ENCODE measurements around the gene MDP1. TPM values are rescaled to one million over a fixed set of nuclear protein-coding genes. Genes with fewer than 3 reads are reported as not detected.

Gene MDP1
- total and polyA plus RNA-seq, 5 experiments from 2014 or later: 13.7 to 39.1 (median 33.8) TPM

DNA sequence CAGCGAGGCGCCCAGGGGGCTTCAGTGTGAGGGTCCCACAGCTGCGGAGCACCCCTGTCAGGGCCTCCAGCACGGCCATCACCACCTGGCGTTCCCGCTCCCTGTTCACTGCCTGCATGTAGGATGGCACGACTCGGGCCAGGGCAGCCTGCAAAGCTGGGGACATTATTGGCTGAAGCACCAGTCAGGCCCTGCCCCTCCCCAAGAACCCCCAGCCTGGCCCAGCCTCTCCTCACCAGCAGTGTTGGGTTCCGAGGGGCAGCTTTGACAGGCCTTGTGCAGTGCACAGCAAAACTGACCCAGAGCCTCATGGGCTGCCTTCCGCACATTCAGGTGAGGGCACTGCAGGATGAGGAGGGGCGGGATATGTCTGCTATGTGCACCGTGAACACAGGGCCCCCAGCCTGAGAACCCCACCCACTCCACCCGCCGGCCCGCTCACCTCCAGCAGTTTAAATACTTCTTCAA lies 32.8 kb downstream of the MDP1 start:
- H3K36me3 Mint-ChIP-seq: peaks cover 0 to 59% (median 6%) of the 10 kb centered on the region in 3 donors
- ATAC-seq (no peak), DNase-seq (no peak)
- POLR2A ChIA-PET: interaction anchor here (1.1 to 1.5 kb wide), 4 partner anchors 11 to 37 kb away, joined by 3 to 6 read pairs (median 4); partner anchors contain the start of genes PSME2 and REC8
- no peaks in the 10 kb centered on the region for H3K9me3 Mint-ChIP-seq
- H3K4me1 Mint-ChIP-seq: peaks cover 12 to 19% (median 15%) of the 10 kb centered on the region in 4 donors
- no peak overlapping the region for H3K4me3 Mint-ChIP-seq
- no peaks in the 10 kb centered on the region for H3K27me3 Mint-ChIP-seq
- H3K27ac Mint-ChIP-seq: peak overlapping the region in 4 of 10 donors; percentile 46 to 78 (median 60)

GRCh38 chr14:24182110-24182882 lies 33.6 kb downstream of the MDP1 start:
- Mint-ChIP-seq H3K36me3 (peaks cover 0 to 59% (median 6%) of the 10 kb centered on the region in 3 donors), H3K4me3 (no peak overlapping the region), H3K27me3 (no peaks in the 10 kb centered on the region), H3K27ac (peak overlapping the region in 7 of 10 donors; percentile 8 to 65 (median 51)), H3K4me1 (peaks cover 5 to 12% (median 10%) of the 10 kb centered on the region in 4 donors), H3K9me3 (no peaks in the 10 kb centered on the region)
- DNase-seq: no peak
- POLR2A ChIA-PET: interaction anchor here (1.1 to 1.5 kb wide), 3 partner anchors 10 to 36 kb away, joined by 3 to 6 read pairs (median 3); partner anchors contain the start of genes PSME2 and REC8
- no peak for ATAC-seq

DNA sequence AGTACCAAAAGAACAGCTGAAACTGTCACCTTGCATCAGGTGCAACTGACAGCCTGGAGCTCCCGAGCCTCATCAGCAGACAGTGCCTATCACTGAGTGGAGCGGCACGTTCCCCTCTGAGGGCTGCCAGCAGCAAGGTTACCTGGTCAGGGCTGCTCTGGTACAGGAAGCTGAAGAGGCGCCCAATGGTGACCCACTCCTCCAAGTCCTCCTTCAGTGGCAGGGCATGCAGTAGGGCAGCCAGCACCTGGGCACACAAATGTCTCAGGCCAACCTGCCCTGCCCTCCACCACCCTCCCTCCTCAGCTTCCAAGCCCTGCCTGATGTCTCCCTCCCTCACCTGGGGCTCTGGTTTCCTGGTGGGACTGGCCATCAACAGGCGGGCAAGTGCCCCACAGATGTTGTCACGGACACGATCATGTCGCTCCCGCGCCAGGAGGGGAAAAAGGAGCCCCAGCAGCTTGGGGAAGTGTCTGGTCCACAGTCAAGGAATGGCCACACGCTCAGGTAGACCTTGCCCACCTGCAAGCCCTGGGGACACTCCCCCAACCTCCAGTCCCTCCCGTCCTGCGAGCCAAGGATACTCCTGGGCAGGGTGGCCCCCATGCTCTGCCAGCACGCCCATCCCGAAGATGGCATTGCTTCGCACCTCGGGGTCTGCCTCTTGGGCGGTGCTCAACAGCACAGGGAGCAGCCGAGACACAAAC lies 34.3 kb downstream of the MDP1 start:
- DNase-seq (no peak), ATAC-seq (peak in 1 of 2 donors; percentile 15)
- Mint-ChIP-seq H3K4me3 (no peak overlapping the region), H3K27me3 (no peaks in the 10 kb centered on the region), H3K4me1 (peaks cover 0 to 7% (median 6%) of the 10 kb centered on the region in 4 donors), H3K27ac (peak overlapping the region in 2 of 10 donors; percentile 24 to 59), H3K36me3 (peaks cover 0 to 60% (median 6%) of the 10 kb centered on the region in 3 donors), H3K9me3 (no peaks in the 10 kb centered on the region)
- POLR2A ChIA-PET: interaction anchor here (1.5 kb wide), 1 partner anchor 10 kb away, joined by 6 read pairs; the partner anchor contains the start of gene REC8

DNA sequence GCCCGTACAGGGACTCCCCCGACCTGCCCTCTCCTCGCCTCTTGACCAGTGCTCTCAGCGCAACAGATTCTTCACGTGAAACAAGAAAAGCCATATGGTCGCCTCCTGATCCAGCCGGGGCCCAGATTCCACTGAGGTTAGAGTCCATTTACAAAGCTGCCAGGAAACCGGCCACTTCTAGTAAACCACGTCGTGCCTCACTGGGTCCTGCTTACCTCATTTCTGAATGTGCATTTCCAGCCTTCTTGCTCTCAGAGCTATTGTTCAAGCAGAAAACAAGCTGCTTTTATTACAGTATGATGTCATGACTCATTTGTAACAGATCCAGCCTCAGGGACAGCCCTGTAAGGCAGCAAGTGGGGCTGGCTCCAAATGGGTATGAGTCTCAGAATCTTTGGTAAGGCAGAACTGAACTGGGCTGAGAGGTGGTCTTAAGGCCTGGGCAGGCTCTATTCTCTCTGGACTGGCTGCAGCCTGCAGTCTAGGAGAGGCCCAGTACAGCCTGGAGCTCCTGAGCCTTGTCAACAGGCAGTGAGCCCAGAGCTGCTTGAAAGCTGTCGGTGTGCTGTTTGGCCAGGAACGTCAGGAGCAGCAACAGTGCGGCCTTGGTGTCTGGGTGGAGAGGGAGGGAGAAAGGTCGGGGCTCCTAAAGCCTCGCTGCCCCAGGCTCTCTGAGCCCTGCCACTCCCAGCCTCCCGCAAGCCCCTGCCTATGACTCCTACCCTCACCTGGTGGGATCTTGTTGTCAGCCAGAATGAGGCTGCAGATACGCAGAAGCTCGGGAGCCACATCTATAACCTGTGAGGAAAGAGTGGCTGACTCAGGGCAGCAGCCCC lies 35.7 kb downstream of the MDP1 start:
- H3K27me3 Mint-ChIP-seq: no peaks in the 10 kb centered on the region
- H3K27ac Mint-ChIP-seq: peak overlapping the region in 4 of 10 donors; percentile 20 to 61 (median 50)
- POLR2A ChIA-PET: interaction anchor here (1.0 to 1.2 kb wide), 2 partner anchors 9 kb away, joined by 4 to 9 read pairs; partner anchors contain the start of gene IPO4
- no peaks in the 10 kb centered on the region for H3K9me3 Mint-ChIP-seq
- no peak overlapping the region for H3K4me3 Mint-ChIP-seq
- peaks cover 0 to 57% (median 3%) of the 10 kb centered on the region in 3 donors for H3K36me3 Mint-ChIP-seq
- peaks cover 0 to 4% (median 1%) of the 10 kb centered on the region in 4 donors for H3K4me1 Mint-ChIP-seq
- DNase-seq: no peak
- no peak for ATAC-seq

GRCh38 chr14:24179294-24179960 lies 36.4 kb downstream of the MDP1 start:
- no peak overlapping the region for H3K4me3 Mint-ChIP-seq
- H3K4me1 Mint-ChIP-seq: peaks cover 0 to 7% (median 5%) of the 10 kb centered on the region in 4 donors
- no peaks in the 10 kb centered on the region for H3K9me3 Mint-ChIP-seq
- peak overlapping the region in 4 of 10 donors; percentile 53 to 67 (median 62) for H3K27ac Mint-ChIP-seq
- POLR2A ChIA-PET: interaction anchor here (0.6 to 1.3 kb wide), 6 partner anchors 9 to 39 kb away, joined by 3 to 9 read pairs (median 4); partner anchors contain the start of genes IPO4, IRF9 and TM9SF1
- ATAC-seq (no peak), DNase-seq (no peak)
- H3K36me3 Mint-ChIP-seq: peaks cover 0 to 62% (median 3%) of the 10 kb centered on the region in 3 donors
- H3K27me3 Mint-ChIP-seq: no peaks in the 10 kb centered on the region

DNA sequence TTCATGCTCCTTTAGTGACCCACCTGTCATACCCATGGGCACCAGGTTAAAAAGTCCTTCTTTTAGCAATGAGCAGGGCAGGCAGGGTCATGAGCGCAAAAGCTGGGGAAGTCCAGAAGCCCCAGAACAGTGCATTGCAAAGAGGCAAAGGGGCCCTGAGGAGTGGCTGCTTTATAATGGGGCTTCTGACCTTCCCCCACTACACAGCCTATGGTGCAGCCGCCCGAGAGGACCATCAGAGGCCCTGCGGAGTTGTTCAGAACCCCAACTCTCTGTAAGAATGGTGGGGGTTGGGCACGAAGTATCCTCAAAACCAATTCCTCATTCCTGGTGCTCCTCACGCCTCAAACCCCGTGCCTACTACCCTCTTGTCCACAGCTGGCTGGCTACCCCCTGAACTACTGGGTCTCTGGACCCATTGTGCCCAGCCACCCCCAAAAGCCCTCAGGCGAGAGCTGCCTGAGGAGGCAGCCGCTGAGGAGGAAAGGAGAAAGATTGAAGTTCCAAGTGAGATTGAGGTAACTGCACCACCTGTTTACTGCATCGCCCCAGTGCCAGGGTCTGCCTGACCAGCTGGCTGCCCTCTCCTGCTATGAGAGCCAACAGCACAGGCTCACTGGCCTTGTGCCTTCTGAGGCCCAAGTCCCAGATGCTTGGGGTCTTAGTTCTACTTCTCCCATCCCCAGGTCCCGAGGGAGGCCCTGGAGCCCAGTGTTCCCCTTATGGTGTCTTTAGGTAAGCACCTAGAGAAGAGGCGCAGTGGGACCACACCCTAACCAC lies 37.3 kb downstream of the MDP1 start:
- Mint-ChIP-seq H3K4me1 (peaks cover 0 to 8% (median 7%) of the 10 kb centered on the region in 4 donors), H3K27me3 (no peaks in the 10 kb centered on the region), H3K27ac (peak overlapping the region in 3 of 10 donors; percentile 25 to 67 (median 37)), H3K9me3 (no peaks in the 10 kb centered on the region), H3K36me3 (peaks cover 0 to 59% (median 3%) of the 10 kb centered on the region in 3 donors), H3K4me3 (no peak overlapping the region)
- ATAC-seq: no peak
- POLR2A ChIA-PET: interaction anchor here (0.6 to 1.3 kb wide), 4 partner anchors 10 to 38 kb away, joined by 3 to 4 read pairs (median 3); partner anchors contain the start of genes IPO4, IRF9 and TM9SF1
- DNase-seq: no peak

- DNase-seq (no peak), ATAC-seq (no peak)
- H3K36me3 Mint-ChIP-seq: peaks cover 0 to 52% (median 3%) of the 10 kb centered on the region in 3 donors
- POLR2A ChIA-PET: no interaction called here
- H3K9me3 Mint-ChIP-seq: no peaks in the 10 kb centered on the region
- no peak overlapping the region for H3K4me3 Mint-ChIP-seq
- H3K4me1 Mint-ChIP-seq: peaks cover 7 to 12% (median 12%) of the 10 kb centered on the region in 4 donors
- H3K27me3 Mint-ChIP-seq: no peaks in the 10 kb centered on the region
- peak overlapping the region in 1 of 10 donors; percentile 52 for H3K27ac Mint-ChIP-seq
Measured at GRCh38 chr14:24177891-24178290, 38.0 kb downstream of the MDP1 start.

- H3K27ac Mint-ChIP-seq: peak overlapping the region in 4 of 10 donors; percentile 40 to 86 (median 68)
Measured at GRCh38 chr14:24177041-24177825, 38.6 kb downstream of the MDP1 start.

GRCh38 chr14:24176599-24176998 lies 39.3 kb downstream of the MDP1 start:
- Mint-ChIP-seq H3K36me3 (peaks cover 0 to 43% (median 3%) of the 10 kb centered on the region in 3 donors), H3K27ac (peak overlapping the region in 1 of 10 donors; percentile 40), H3K9me3 (no peaks in the 10 kb centered on the region), H3K27me3 (no peaks in the 10 kb centered on the region), H3K4me3 (no peak overlapping the region), H3K4me1 (peaks cover 12 to 22% (median 18%) of the 10 kb centered on the region in 4 donors)
- ATAC-seq (no peak), DNase-seq (no peak)
- POLR2A ChIA-PET: interaction anchor here (0.6 to 1.2 kb wide), 5 partner anchors 7 to 43 kb away, joined by 3 to 4 read pairs (median 3); partner anchors contain the start of gene IRF9

More at GRCh38 chr14:24177041-24177825, 38.6 kb downstream of the MDP1 start:
- Mint-ChIP-seq H3K36me3 (peaks cover 0 to 47% (median 3%) of the 10 kb centered on the region in 3 donors), H3K27me3 (no peaks in the 10 kb centered on the region), H3K4me1 (peaks cover 10 to 18% (median 14%) of the 10 kb centered on the region in 4 donors), H3K9me3 (no peaks in the 10 kb centered on the region), H3K4me3 (no peak overlapping the region)
- ATAC-seq (no peak), DNase-seq (no peak)
- POLR2A ChIA-PET: interaction anchor here (0.6 to 1.2 kb wide), 4 partner anchors 8 to 44 kb away, joined by 3 read pairs; partner anchors contain the start of gene IRF9

- H3K27ac Mint-ChIP-seq: peak overlapping the region; percentile 34 to 91 (median 68)
- H3K36me3 Mint-ChIP-seq: peaks cover 0 to 35% (median 8%) of the 10 kb centered on the region in 3 donors
- DNase-seq (no peak), ATAC-seq (no peak)
- no peaks in the 10 kb centered on the region for H3K27me3 Mint-ChIP-seq
- POLR2A ChIA-PET: interaction anchor here (0.7 to 2.5 kb wide), 8 partner anchors 9 to 58 kb away, joined by 3 to 11 read pairs (median 3); partner anchors contain the start of genes CHMP4A, DCAF11, IPO4 and MDP1
- peaks cover 14 to 37% (median 33%) of the 10 kb centered on the region in 4 donors for H3K4me1 Mint-ChIP-seq
- no peaks in the 10 kb centered on the region for H3K9me3 Mint-ChIP-seq
- H3K4me3 Mint-ChIP-seq: peak overlapping the region; percentile 47 to 97 (median 83)
Measured at GRCh38 chr14:24172871-24173281, 43.0 kb downstream of the MDP1 start.

Data from naive thymus-derived CD8-positive, alpha-beta T cell (primary cell).